HepG2 (cell line): ENCODE results near the gene CLTCL1. TPM values are rescaled to one million over a fixed set of nuclear protein-coding genes. Genes with fewer than 3 reads are reported as not detected.

Source experiments
- ATAC-seq: fragments of 200-7000 bp; cut with Tn5 transposase; 3 replicates; pipeline ENCODE4 v1.9.1; 2020; ENCODE audit warnings: mild to moderate bottlenecking, moderate library complexity
- BruUV-seq: library from RNA; stranded (reverse); fragments of 400-500 nt; replicated peaks from 2 replicates; lab custom pipeline; 2021; lab: Mats Ljungman, UMichigan
- CTCF ChIA-PET: fragments of 300-600 bp; formaldehyde crosslinking; extraction: SDS; loops from one replicate; lab custom pipeline; 2021; ENCODE audit warnings: low total read pairs, inconsistent platforms, low intra/inter-chr PET ratio; lab: Yijun Ruan, JAX
- POLR2A ChIA-PET: fragments of 350-600 bp; sonication (Branson Sonifier 250); formaldehyde crosslinking; loops from one replicate; lab custom pipeline; 2020; ENCODE audit warnings: antibody characterized with exemption, inconsistent platforms; lab: Yijun Ruan, JAX
- DNase-seq: peaks from one replicate; pipeline ENCODE4 v3.0.0-alpha.2; 2015; ENCODE audit warnings: low spot score
- FAIRE-seq: peaks from 3 replicates; lab custom pipeline; 2011; peaks lifted over from hg19 to GRCh38; lab: Jason Lieb, UNC
- H2AFZ ChIP-seq: one replicate; pipeline ENCODE4 v1.6.1; 2011; ENCODE audit warnings: low read length, inconsistent platforms
- H3K27ac ChIP-seq: fragments of 300-600 bp; 3 replicates; pipeline ENCODE4 v1.8.0; 2011; ENCODE audit warnings: mixed run types, mild to moderate bottlenecking, mixed read lengths, low read length, inconsistent platforms; ENCODE audit not compliant: insufficient read depth; ENCODE audit errors: extremely low read length
- H3K27me3 ChIP-seq, 2 experiments: fragments of 200-600 bp in 1 of 2; 2 replicates in 1 of 2; 3 replicates in 1 of 2; pipeline versions ENCODE4 v1.6.0 to v1.8.0; 2011; ENCODE audit warnings: low read length in 2 of 2, mild to moderate bottlenecking in 2 of 2, moderate library complexity in 2 of 2, inconsistent platforms in 1 of 2; ENCODE audit not compliant: insufficient read depth in 2 of 2, control insufficient read depth in 1 of 2
- H3K36me3 ChIP-seq, 2 experiments: fragments of 200-600 bp in 1 of 2; replicated peaks in 1 of 2; 2 replicates in 1 of 2; 3 replicates in 1 of 2; pipeline versions ENCODE4 v1.5.1 to v1.8.0; 2011; ENCODE audit warnings: low read length in 2 of 2, inconsistent platforms in 1 of 2; ENCODE audit not compliant: insufficient read depth in 2 of 2, control insufficient read depth in 1 of 2
- H3K4me1 ChIP-seq: 2 replicates; pipeline ENCODE4 v1.5.1; 2012; ENCODE audit warnings: low read length, inconsistent platforms; ENCODE audit not compliant: insufficient read depth
- H3K4me2 ChIP-seq: 2 replicates; pipeline ENCODE4 v1.6.0; 2011; ENCODE audit warnings: low read depth, low read length, inconsistent platforms
- H3K4me3 ChIP-seq, 3 experiments: fragments of 200-600 bp in 1 of 3; sonication (generic), shearing (Covaris generic) in 1 of 3; replicated peaks in 1 of 3; 2 replicates each; pipeline ENCODE4 v1.5.1; 2011 to 2016; ENCODE audit warnings: low read length in 3 of 3, inconsistent platforms in 2 of 3, low read depth in 2 of 3, mild to moderate bottlenecking in 2 of 3, control low read depth in 1 of 3, mixed read lengths in 1 of 3; ENCODE audit not compliant: insufficient read depth in 1 of 3
- H3K79me2 ChIP-seq: one replicate; pipeline ENCODE4 v1.6.1; 2011; ENCODE audit warnings: low read length, inconsistent platforms; ENCODE audit not compliant: insufficient read depth
- H3K9ac ChIP-seq: 2 replicates; pipeline ENCODE4 v1.6.0; 2011; ENCODE audit warnings: mild to moderate bottlenecking, low read depth, low read length, inconsistent platforms; ENCODE audit not compliant: insufficient read depth
- H3K9me3 ChIP-seq: 2 replicates; pipeline ENCODE4 v1.5.1; 2012; ENCODE audit warnings: mild to moderate bottlenecking, low read length
- H4K20me1 ChIP-seq: 2 replicates; pipeline ENCODE4 v1.6.0; 2011; ENCODE audit warnings: inconsistent platforms, mild to moderate bottlenecking, low read length, moderate library complexity; ENCODE audit not compliant: insufficient read depth
- HES4 ChIP-seq: sonication (generic); formaldehyde crosslinking; IDR thresholded peaks from 2 replicates; pipeline ENCODE4 v1.9.0; 2021; ENCODE audit warnings: mild to moderate bottlenecking, missing genetic modification reagents, borderline replicate concordance
- HOXA7 ChIP-seq: sonication (generic); formaldehyde crosslinking; IDR thresholded peaks from 2 replicates; pipeline ENCODE4 v1.8.1; 2022; ENCODE audit warnings: mild to moderate bottlenecking, missing genetic modification reagents, moderate library complexity
- NFRKB ChIP-seq: fragments of 450-650 bp; IDR thresholded peaks from 2 replicates; pipeline ENCODE4 v1.6.1; 2017
- TCF7 ChIP-seq: sonication (generic); IDR thresholded peaks from 2 replicates; pipeline ENCODE4 v1.6.1; 2016; ENCODE audit warnings: antibody characterized with exemption, low read depth
- ZNF232 ChIP-seq: sonication (generic); formaldehyde crosslinking; IDR thresholded peaks from 2 replicates; pipeline ENCODE4 v1.4.0; 2020; ENCODE audit warnings: missing genetic modification reagents, borderline replicate concordance
- ZNF317 ChIP-seq: sonication (generic); formaldehyde crosslinking; IDR thresholded peaks from 2 replicates; pipeline ENCODE4 v1.5.0; 2020; ENCODE audit warnings: mild to moderate bottlenecking, missing genetic modification reagents
- ZNF441 ChIP-seq: sonication (generic); formaldehyde crosslinking; IDR thresholded peaks from 2 replicates; pipeline ENCODE4 v1.7.0; 2021; ENCODE audit warnings: missing genetic modification reagents, borderline replicate concordance
- ZNF598 ChIP-seq: sonication (generic); formaldehyde crosslinking; IDR thresholded peaks from 2 replicates; pipeline ENCODE4 v1.5.1; 2020; ENCODE audit warnings: mild to moderate bottlenecking, missing genetic modification reagents, borderline replicate concordance
- WGBS: methylation state at CpG from one replicate; pipeline ENCODE4 v1.1.6; 2017; ENCODE audit warnings: low lambda C conversion rate; 5-methylcytosine and 5-hydroxymethylcytosine counted together
- in situ Hi-C: cut with HindIII; loops from 2 replicates; pipeline ENCODE4 v1.10.0; 2017; ENCODE audit warnings: low pct_unique_long_range_greater_than_20kb; ENCODE audit not compliant: extremely low pct_ligation_motif_present
- intact Hi-C: fragments of 100-400 bp; cut with micrococcal nuclease; formaldehyde crosslinking; loops from one replicate; pipeline ENCODE4 v1.10.0; 2022; ENCODE audit not compliant: unreplicated experiment
- polyA plus RNA-seq, 8 experiments: library from polyadenylated mRNA; depleted of rRNA in 3 of 8; stranded (reverse) in 7 of 8; unstranded in 1 of 8; fragments of >200 nt; fragmentation: Illumina TruSeq in 4 of 8; extraction: Trizol in 4 of 8; gene quantifications; 2 replicates each; pipeline versions ENCODE4 v1.2.1 to v1.2.3, GENCODE V29; 2011 to 2016; ENCODE audit warnings: low read depth in 4 of 8, missing spikeins in 1 of 8, mixed read lengths in 1 of 8; ENCODE audit not compliant: insufficient read depth in 1 of 8
- total RNA-seq, 5 experiments: library from RNA; depleted of rRNA; stranded (reverse); fragments of >200 nt; fragmentation: Illumina TruSeq; extraction: Trizol; gene quantifications; 2 replicates each; pipeline ENCODE4 v1.2.3, GENCODE V29; 2016; ENCODE audit warnings: low read depth in 1 of 5
- TF ChIP-seq, protein P1 (sequence below): sonication (generic); formaldehyde crosslinking; IDR thresholded peaks from 2 replicates; pipeline ENCODE4 v1.4.0; 2020; ENCODE audit warnings: missing genetic modification reagents

Gene CLTCL1
- total and polyA plus RNA-seq, 2 of the 13 experiments (the other 11 are each of a cell fraction or from before 2014, with no cell fraction given), result 8.1 to 10.9 TPM

DNA sequence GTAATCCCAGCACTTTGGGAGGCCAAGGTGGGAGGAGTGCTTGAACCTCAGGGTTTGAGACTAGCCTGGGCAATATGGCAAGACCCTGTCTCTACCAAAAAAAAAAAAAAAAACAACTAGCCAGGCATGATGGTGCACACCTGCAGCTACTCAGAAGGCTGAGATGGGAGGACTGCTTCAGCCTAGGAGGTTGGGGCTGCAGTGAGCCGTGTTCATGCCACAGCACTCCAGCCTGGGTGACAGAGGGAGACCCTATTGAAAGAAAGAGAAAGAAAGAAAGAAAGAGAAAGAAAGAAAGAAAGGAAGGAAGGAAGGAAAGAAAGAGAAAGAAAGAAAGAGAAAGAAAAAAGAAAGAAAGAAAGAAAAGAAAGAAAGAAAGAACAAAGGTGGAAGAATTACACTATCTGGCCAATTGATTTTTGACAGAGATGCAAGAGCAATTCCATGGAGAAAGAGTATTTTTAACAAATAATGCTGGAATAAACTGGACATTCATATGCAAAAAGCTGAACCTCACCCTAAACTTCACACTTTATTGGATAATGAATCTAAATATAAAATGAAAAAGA, 79.1 kb downstream of the CLTCL1 start:
- H3K9me3 ChIP-seq, result no peaks in the 10 kb centered on the region
- H3K9ac ChIP-seq, result no peak overlapping the region
- no TSS peak for BruUV-seq
- no peaks in the 10 kb centered on the region for H3K79me2 ChIP-seq
- no peak overlapping the region for H2AFZ ChIP-seq
- ChIA-PET POLR2A (no interaction called here), CTCF (no interaction called here)
- H3K27ac ChIP-seq, result no peak overlapping the region
- no peak overlapping the region for H3K4me2 ChIP-seq
- in situ Hi-C loops, result no loop called here
- FAIRE-seq (no peak), ATAC-seq (no peak), DNase-seq (no peak)
- peaks cover 4 to 21% of the 10 kb centered on the region in 2 experiments; a peak in 4 of 5 replicates for H3K36me3 ChIP-seq
- no peaks in the 10 kb centered on the region for H3K27me3 ChIP-seq
- peaks cover 12% of the 10 kb centered on the region for H3K4me1 ChIP-seq
- intact Hi-C loops, result no loop called here
- TF ChIP-seq HOXA7 (CRISPR knock-in tag), result no peak
- no peak for TF ChIP-seq ZNF441 (CRISPR knock-in tag)
- TF ChIP-seq ZNF232 (CRISPR knock-in tag), result no peak
- no peak for TF ChIP-seq ZNF598 (CRISPR knock-in tag)
- TF ChIP-seq ZNF317 (CRISPR knock-in tag), result no peak
- TF ChIP-seq, protein P1, sequence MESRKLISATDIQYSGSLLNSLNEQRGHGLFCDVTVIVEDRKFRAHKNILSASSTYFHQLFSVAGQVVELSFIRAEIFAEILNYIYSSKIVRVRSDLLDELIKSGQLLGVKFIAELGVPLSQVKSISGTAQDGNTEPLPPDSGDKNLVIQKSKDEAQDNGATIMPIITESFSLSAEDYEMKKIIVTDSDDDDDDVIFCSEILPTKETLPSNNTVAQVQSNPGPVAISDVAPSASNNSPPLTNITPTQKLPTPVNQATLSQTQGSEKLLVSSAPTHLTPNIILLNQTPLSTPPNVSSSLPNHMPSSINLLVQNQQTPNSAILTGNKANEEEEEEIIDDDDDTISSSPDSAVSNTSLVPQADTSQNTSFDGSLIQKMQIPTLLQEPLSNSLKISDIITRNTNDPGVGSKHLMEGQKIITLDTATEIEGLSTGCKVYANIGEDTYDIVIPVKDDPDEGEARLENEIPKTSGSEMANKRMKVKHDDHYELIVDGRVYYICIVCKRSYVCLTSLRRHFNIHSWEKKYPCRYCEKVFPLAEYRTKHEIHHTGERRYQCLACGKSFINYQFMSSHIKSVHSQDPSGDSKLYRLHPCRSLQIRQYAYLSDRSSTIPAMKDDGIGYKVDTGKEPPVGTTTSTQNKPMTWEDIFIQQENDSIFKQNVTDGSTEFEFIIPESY (CRISPR knock-in tag), result no peak
- no peak for TF ChIP-seq NFRKB
- TF ChIP-seq TCF7, result no peak
- TF ChIP-seq HES4 (CRISPR knock-in tag), result no peak
- H4K20me1 ChIP-seq, result no peaks in the 10 kb centered on the region
- no peak overlapping the region for H3K4me3 ChIP-seq
- whole genome bisulfite sequencing, result 94% methylated on average over 1 of the region's 1 CpG
